GM23338 (cell line): ENCODE results near the gene VPS8.

Source experiments
- CREB1 ChIP-seq: fragments of 250-450 bp; sonication (Bioruptor Pico); IDR thresholded peaks from 2 replicates; pipeline ENCODE4 v1.5.0; 2020; ENCODE audit warnings: low read depth, mild to moderate bottlenecking, moderate library complexity
- CTCF ChIP-seq, 2 experiments: fragments of 200-600 bp in 1 of 2; sonication (generic) in 1 of 2; conservative IDR thresholded peaks; 2 replicates each; pipeline versions ENCODE4 v1.5.1 to v1.6.1; 2016 to 2017; ENCODE audit warnings: antibody characterized with exemption in 2 of 2, low read depth in 2 of 2, mild to moderate bottlenecking in 2 of 2, moderate library complexity in 1 of 2
- ETS1 ChIP-seq: IDR thresholded peaks from 2 replicates; pipeline ENCODE4 v1.6.1; 2016; ENCODE audit warnings: antibody characterized with exemption
- EZH2 ChIP-seq: fragments of 200-600 bp; sonication (generic); IDR thresholded peaks from one replicate; pipeline ENCODE4 v1.8.0; 2017; ENCODE audit warnings: antibody characterized with exemption, mild to moderate bottlenecking, low read depth; ENCODE audit not compliant: unreplicated experiment
- EZH2phosphoT487 ChIP-seq: fragments of 200-600 bp; sonication (generic); IDR thresholded peaks from one replicate; pipeline ENCODE4 v1.8.1; 2018; ENCODE audit warnings: antibody characterized with exemption; ENCODE audit not compliant: unreplicated experiment
- POLR2AphosphoS5 ChIP-seq: IDR thresholded peaks from 2 replicates; pipeline ENCODE4 v1.6.1; 2016; ENCODE audit warnings: antibody characterized with exemption, low read depth

- no peak for TF ChIP-seq POLR2AphosphoS5
- TF ChIP-seq CTCF (conservative IDR thresholded peaks at IDR 0.05; ENCODE audit: low read depth in 2 of 2), result peak; percentile 50 to 54
- no peak for TF ChIP-seq CREB1 (CRISPR knock-in tag)
- no peak for TF ChIP-seq EZH2
- TF ChIP-seq EZH2phosphoT487, result no peak
- TF ChIP-seq ETS1, result no peak
Measured at GRCh38 chr3:185070491-185071286, 258.7 kb downstream of the VPS8 start.
